IMR-90 (cell line): ENCODE data around the gene ANO7. TPM values are rescaled to one million over a fixed set of nuclear protein-coding genes. Genes with fewer than 3 reads are reported as not detected.

Source experiments
- ATAC-seq: fragments of 200-7000 bp; cut with Tn5 transposase; 2 replicates; pipeline ENCODE4 v1.9.1; 2020; ENCODE audit warnings: low read depth, mild to moderate bottlenecking, moderate library complexity
- BruUV-seq: library from RNA; stranded (reverse); fragments of 400-500 nt; replicated peaks from 2 replicates; lab custom pipeline; 2021; lab: Mats Ljungman, UMichigan
- CTCF ChIA-PET: fragments of 300-600 bp; formaldehyde crosslinking; extraction: SDS; loops from one replicate; lab custom pipeline; 2021; ENCODE audit warnings: antibody characterized with exemption; lab: Yijun Ruan, JAX
- POLR2A ChIA-PET: fragments of 300-600 bp; sonication (Branson Sonifier 250); formaldehyde crosslinking; loops from one replicate; lab custom pipeline; 2022; ENCODE audit warnings: antibody characterized with exemption; ENCODE audit not compliant: unreplicated experiment; lab: Charles Lee
- DNase-seq: peaks from one replicate; pipeline ENCODE4 v3.0.0; 2013
- H2AFZ ChIP-seq: replicated peaks from 2 replicates; pipeline ENCODE3; 2013; ENCODE audit warnings: low read length, mild to moderate bottlenecking; ENCODE audit not compliant: poor library complexity
- H2AK5ac ChIP-seq: 2 replicates; pipeline ENCODE4 v1.6.1; 2013; ENCODE audit warnings: low read depth, low read length, inconsistent platforms
- H2AK9ac ChIP-seq: replicated peaks from 2 replicates; pipeline ENCODE3; 2013; ENCODE audit warnings: mild to moderate bottlenecking, low read depth, low read length, moderate library complexity; ENCODE audit not compliant: poor library complexity
- H2BK120ac ChIP-seq: 2 replicates; pipeline ENCODE4 v1.6.1; 2013; ENCODE audit warnings: low read depth, low read length, inconsistent platforms
- H2BK15ac ChIP-seq: 3 replicates; pipeline ENCODE4 v1.6.1; 2013; ENCODE audit warnings: low read depth, low read length, inconsistent platforms
- H2BK20ac ChIP-seq: 2 replicates; pipeline ENCODE4 v1.6.1; 2013; ENCODE audit warnings: low read depth, mild to moderate bottlenecking, inconsistent platforms, low read length, moderate library complexity
- H2BK5ac ChIP-seq: 2 replicates; pipeline ENCODE4 v1.6.1; 2013; ENCODE audit warnings: mild to moderate bottlenecking, low read depth, low read length, inconsistent platforms; ENCODE audit not compliant: poor library complexity, severe bottlenecking
- H3K14ac ChIP-seq: replicated peaks from 2 replicates; pipeline ENCODE4 v1.6.1; 2013; ENCODE audit warnings: low read depth, low read length, inconsistent platforms
- H3K18ac ChIP-seq: 2 replicates; pipeline ENCODE4 v1.6.1; 2013; ENCODE audit warnings: low read depth, low read length, control low read depth
- H3K23ac ChIP-seq: 2 replicates; pipeline ENCODE4 v1.6.1; 2013; ENCODE audit warnings: low read depth, low read length, inconsistent platforms
- H3K27ac ChIP-seq: 2 replicates; pipeline ENCODE4 v1.5.1; 2013; ENCODE audit warnings: mild to moderate bottlenecking, control low read depth, low read length; ENCODE audit not compliant: insufficient read depth
- H3K27me3 ChIP-seq: 2 replicates; pipeline ENCODE4 v1.6.1; 2013; ENCODE audit warnings: low read length; ENCODE audit not compliant: control insufficient read depth, insufficient read depth
- H3K36me3 ChIP-seq: 2 replicates; pipeline ENCODE4 v1.6.1; 2013; ENCODE audit warnings: low read length, mixed read lengths; ENCODE audit not compliant: control insufficient read depth, insufficient read depth
- H3K4ac ChIP-seq: 2 replicates; pipeline ENCODE4 v1.6.1; 2013; ENCODE audit warnings: low read depth, low read length, inconsistent platforms
- H3K4me1 ChIP-seq: 2 replicates; pipeline ENCODE4 v1.6.1; 2013; ENCODE audit warnings: low read length, mixed read lengths; ENCODE audit not compliant: control insufficient read depth, insufficient read depth
- H3K4me2 ChIP-seq: 2 replicates; pipeline ENCODE4 v1.6.1; 2013; ENCODE audit warnings: low read depth, mild to moderate bottlenecking, control low read depth, low read length, moderate library complexity
- H3K4me3 ChIP-seq: 2 replicates; pipeline ENCODE4 v1.5.1; 2013; ENCODE audit warnings: low read depth, mild to moderate bottlenecking, control low read depth, low read length, moderate library complexity; ENCODE audit not compliant: insufficient read depth
- H3K56ac ChIP-seq: 2 replicates; pipeline ENCODE4 v1.6.1; 2013; ENCODE audit warnings: low read length, inconsistent platforms; ENCODE audit not compliant: insufficient read depth; ENCODE audit errors: extremely low read depth
- H3K79me1 ChIP-seq, 2 experiments: 2 replicates each; pipeline ENCODE4 v1.6.1; 2013; ENCODE audit warnings: low read length in 2 of 2, inconsistent platforms in 1 of 2, low read depth in 1 of 2
- H3K9ac ChIP-seq: 2 replicates; pipeline ENCODE4 v1.6.1; 2013; ENCODE audit warnings: low read depth, low read length, control low read depth
- H3K9me1 ChIP-seq: 2 replicates; pipeline ENCODE4 v1.6.1; 2013; ENCODE audit warnings: low read length, inconsistent platforms; ENCODE audit not compliant: insufficient read depth
- H3K9me3 ChIP-seq: 2 replicates; pipeline ENCODE4 v1.6.1; 2013; ENCODE audit warnings: low read length; ENCODE audit not compliant: control insufficient read depth, insufficient read depth
- H4K20me1 ChIP-seq: 2 replicates; pipeline ENCODE4 v1.6.1; 2013; ENCODE audit warnings: low read length, inconsistent platforms; ENCODE audit not compliant: insufficient read depth
- H4K5ac ChIP-seq: 2 replicates; pipeline ENCODE4 v1.6.1; 2013; ENCODE audit warnings: mild to moderate bottlenecking, low read depth, low read length, control low read depth
- H4K8ac ChIP-seq, 2 experiments: 2 replicates each; pipeline ENCODE4 v1.6.1; 2013; ENCODE audit warnings: low read depth in 2 of 2, low read length in 2 of 2, control low read depth in 1 of 2, inconsistent platforms in 1 of 2
- H4K91ac ChIP-seq: 2 replicates; pipeline ENCODE4 v1.6.1; 2013; ENCODE audit warnings: low read depth, low read length, inconsistent platforms; ENCODE audit not compliant: insufficient read depth
- RAD21 ChIP-seq: IDR thresholded peaks from 2 replicates; pipeline ENCODE4 v1.6.1; 2012; ENCODE audit warnings: low read length, improper control_type of control experiment
- USF2 ChIP-seq: fragments of 150-350 bp; IDR thresholded peaks from 2 replicates; pipeline ENCODE4 v1.6.1; 2017; ENCODE audit warnings: mild to moderate bottlenecking, antibody characterized with exemption, low read length, low read depth
- WGBS, 2 experiments: methylation state at CpG; one replicate each; pipeline versions ENCODE4 v1.1.5 to v1.1.7; 2013; ENCODE audit warnings: missing lambda C conversion rate in 2 of 2; ENCODE audit not compliant: insufficient read length in 1 of 2; ENCODE audit errors: extremely low coverage in 2 of 2; 5-methylcytosine and 5-hydroxymethylcytosine counted together
- dilution Hi-C: fragments of 300-500 bp; cut with HindIII; formaldehyde crosslinking; loops from one replicate; pipeline ENCODE4 v1.14.3; 2018; ENCODE audit warnings: low sequenced_read_pairs; ENCODE audit not compliant: unreplicated experiment
- in situ Hi-C: fragments of 300-500 bp; cut with MboI; formaldehyde crosslinking; loops from 3 replicates; pipeline ENCODE4 v1.14.3; 2019; ENCODE audit warnings: low sequenced_read_pairs, inconsistent platforms, mixed read lengths
- intact Hi-C: fragments of 100-400 bp; cut with micrococcal nuclease; formaldehyde crosslinking; loops from 2 replicates; pipeline ENCODE4 v1.10.0; 2022
- polyA plus RNA-seq, 3 experiments: library from polyadenylated mRNA; depleted of rRNA; stranded (reverse); fragments of >200 nt; gene quantifications; 2 replicates each; pipeline ENCODE4 v1.2.3, GENCODE V29; 2012; ENCODE audit warnings: low replicate concordance in 1 of 3
- total RNA-seq: library from RNA; depleted of rRNA; stranded (reverse); fragments of >200 nt; gene quantifications from 2 replicates; pipeline ENCODE4 v1.2.3, GENCODE V29; 2012

Gene ANO7
- total and polyA plus RNA-seq, 2 of the 4 experiments (the other 2 are of a cell fraction), result 0.36 to 3.4 TPM

- dilution Hi-C loops, result no loop called here
- Histone ChIP-seq H3K4ac (no peak overlapping the region), H4K91ac (no peak overlapping the region), H3K4me2 (no peak overlapping the region), H3K27ac (no peak overlapping the region), H2AFZ (no peak overlapping the region), H2AK5ac (no peak overlapping the region), H3K9me1 (no peaks in the 10 kb centered on the region), H4K5ac (no peak overlapping the region), H3K27me3 (peaks cover 20% of the 10 kb centered on the region), H2BK20ac (no peak overlapping the region), H3K36me3 (no peaks in the 10 kb centered on the region), H4K8ac (no peak overlapping the region), H3K56ac (no peak overlapping the region), H4K20me1 (no peaks in the 10 kb centered on the region; the same call in 1 of the 2 replicates), H3K79me1 (no peaks in the 10 kb centered on the region), H3K18ac (no peak overlapping the region), H3K9ac (no peak overlapping the region), H3K14ac (no peak overlapping the region), H3K23ac (no peak overlapping the region), H3K4me3 (no peak overlapping the region), H3K4me1 (no peaks in the 10 kb centered on the region), H2BK120ac (no peak overlapping the region), H2BK5ac (no peak overlapping the region), H2BK15ac (no peak overlapping the region), H2AK9ac (no peak overlapping the region), H3K9me3 (no peaks in the 10 kb centered on the region)
- CTCF ChIA-PET, result no interaction called here
- BruUV-seq, result no TSS peak
- no peak for TF ChIP-seq RAD21
- TF ChIP-seq USF2, result no peak
- no peak for DNase-seq
- intact Hi-C loops, result no loop called here
- ATAC-seq, result no peak
- in situ Hi-C loops, result no loop called here
- POLR2A ChIA-PET, result no interaction called here
- 100% methylated on average over 1 of the region's 8 CpGs; no CpG with 5 or more reads in 1 of the 2 experiments for WGBS, 2 experiments
Measured at GRCh38 chr2:241193271-241193670, 4.8 kb downstream of the ANO7 start.
